Measurements from ENCODE around the gene NLRC5.
A peak's percentile ranks its signal among the peaks of the same experiment; 100 is the strongest.
"Not testable (repeated sequence)": the region's sequence is repeated elsewhere in the genome, so short reads cannot be mapped to it uniquely, and the experiment has no call there.

The NLRC5 gene

DNA sequence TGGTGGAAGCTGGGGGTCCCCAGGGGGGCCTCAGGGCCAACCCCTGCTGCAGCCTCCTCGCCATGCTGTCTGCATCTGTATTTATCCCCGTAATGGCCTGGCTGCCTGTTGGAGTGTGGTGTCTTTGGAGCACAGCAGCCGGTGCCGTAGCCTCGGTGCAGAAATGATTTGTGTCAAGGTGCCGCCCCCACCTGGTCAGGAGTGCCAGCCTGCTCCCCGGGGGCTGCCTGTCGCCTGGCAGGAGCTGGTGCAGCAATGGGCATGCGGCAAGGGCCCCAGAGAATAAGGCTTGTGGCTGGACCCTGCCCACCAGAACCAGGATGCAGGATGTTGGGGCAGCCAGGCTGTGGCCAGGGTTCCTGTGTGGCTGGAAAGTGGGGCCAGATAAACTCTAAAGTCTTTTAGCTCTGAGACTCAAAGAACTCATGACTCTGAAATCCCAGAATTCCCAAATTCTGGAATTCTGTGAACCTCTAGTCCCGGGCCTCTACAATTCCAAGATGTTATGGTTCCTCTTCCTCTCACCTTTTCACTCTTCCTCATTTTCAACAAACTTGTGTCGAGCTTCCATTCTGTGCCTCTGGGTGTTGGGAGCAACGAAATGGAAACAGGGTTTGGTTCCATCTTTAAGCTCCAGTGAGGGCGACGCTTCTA lies 109.0 kb downstream of the NLRC5 start:
- no peak for DNase-seq

DNA sequence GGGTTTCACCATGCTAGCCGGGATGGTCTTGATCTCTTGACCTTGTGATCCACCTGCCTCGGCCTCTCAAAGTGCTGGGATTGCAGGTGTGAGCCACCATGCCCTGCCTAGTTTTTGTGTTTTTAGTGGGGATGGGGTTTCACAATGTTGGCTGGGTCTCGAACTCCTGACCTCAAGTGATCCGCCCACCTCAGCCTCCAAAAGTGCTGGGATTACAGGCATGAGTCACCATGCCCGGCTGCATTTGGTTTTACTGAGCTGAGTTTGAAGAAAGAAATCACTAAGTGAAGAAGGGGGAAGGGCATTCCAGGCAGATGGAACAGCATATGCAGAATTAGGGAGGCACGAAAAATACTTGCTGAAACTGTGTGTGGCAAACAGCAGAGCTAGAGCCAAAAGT lies 110.6 kb downstream of the NLRC5 start:
- DNase-seq, result not testable (repeated sequence)

DNA sequence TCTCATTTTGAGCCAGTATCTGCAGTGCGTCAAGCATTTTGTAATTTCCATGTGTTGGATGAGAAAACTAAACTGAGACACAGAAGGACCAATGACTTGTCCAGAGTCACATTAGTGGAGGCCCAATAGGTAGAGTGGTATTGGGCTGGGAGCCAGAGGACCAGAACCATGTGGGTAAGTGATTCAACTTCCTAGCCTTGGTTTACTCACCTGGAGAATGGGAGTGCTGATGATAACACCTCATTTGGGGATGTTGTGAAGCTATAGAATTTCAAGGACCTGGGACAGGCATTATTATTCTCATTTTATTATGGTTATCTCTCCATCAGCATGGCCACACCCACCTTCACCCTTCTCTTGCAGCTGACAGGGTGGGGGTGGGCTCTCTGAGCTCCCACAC lies 111.1 kb downstream of the NLRC5 start:
- DNase-seq, result no peak

DNA sequence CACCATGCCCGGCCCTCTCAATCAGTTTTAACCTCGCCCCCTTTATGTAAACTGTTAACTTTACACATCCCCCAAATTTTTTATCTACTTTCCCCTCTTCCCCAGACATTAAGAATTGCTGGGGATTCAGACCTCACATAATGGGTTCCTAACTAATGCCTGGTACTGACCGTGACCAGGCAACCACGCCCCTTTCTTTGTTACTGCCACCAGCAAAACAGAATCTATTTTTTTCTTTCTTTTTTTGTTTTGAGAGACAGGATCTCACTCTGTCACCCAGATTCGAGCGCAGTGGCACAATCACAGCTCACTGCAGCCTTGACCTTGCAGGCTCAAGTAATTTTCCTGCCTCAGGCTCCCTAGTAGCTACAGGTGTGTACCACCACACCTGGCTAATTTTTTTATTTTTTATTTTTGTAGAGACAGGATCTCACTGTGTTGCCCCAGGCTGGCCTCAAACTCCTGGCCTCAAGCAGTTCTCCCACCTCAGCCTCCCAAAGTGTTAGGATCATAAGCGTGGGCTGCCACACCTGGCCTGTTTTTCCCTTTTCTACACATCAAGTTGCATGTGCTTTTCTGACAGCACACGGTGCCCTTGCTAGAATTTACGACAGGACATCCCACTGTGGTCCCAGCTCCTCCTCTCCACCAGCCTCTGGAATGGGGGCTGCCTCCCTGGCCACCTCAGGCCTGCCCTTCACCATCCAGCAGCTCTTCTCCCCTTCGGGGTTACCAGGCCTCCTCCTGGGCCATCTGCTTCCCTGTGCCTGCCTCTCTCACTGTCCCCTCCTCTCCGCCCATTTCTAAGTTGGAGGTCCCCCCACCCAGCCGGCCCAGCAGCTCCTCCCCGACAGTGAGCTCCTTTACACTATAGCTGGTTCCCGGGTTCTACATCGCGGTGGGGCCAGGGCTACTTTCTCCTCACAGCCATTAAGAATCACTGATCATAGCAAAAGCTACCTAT lies 113.8 kb downstream of the NLRC5 start:
- peak in 3 of 56 donors; percentile 16 to 30 (median 23) for DNase-seq

DNA sequence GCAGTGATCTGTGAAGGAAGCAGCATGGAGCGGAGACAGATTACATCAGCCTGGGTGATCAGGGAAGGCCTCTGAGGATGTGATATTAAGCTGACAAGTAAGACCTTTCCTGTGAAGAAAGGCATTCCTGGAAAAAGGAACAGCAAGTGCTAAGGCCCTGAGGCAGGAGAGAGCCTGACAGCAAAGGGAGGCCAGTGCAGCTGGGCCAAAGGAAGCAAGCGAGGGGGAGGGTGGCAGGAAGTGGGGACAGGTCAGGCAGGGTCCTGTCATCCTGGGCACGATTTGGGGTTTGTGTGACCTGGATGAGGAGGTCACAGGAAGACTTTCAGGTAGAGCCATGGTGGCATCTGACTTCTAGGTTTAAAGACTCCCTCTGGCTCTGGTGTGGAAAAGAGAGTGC lies 115.3 kb downstream of the NLRC5 start:
- no peak for DNase-seq

DNA sequence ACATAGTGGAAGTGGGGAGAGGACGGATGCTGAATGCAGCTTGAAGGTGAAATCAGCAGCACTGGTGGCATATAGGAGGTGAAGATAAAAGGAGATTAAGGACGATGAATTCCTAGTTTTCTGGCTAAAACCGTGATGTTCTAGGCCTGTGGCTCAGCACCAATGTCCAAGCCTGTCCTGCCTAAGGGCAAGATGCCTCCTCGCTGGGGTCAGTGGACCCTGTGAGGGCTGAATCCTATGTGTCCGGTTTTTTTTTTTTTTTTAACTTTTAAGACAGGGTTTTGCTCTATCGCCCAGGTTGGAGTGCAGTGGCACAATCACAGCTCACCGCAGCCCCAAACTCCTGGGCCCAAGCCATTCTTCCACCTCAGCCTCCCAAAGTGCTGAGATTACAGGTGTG lies 115.8 kb downstream of the NLRC5 start:
- no peak for DNase-seq

DNA sequence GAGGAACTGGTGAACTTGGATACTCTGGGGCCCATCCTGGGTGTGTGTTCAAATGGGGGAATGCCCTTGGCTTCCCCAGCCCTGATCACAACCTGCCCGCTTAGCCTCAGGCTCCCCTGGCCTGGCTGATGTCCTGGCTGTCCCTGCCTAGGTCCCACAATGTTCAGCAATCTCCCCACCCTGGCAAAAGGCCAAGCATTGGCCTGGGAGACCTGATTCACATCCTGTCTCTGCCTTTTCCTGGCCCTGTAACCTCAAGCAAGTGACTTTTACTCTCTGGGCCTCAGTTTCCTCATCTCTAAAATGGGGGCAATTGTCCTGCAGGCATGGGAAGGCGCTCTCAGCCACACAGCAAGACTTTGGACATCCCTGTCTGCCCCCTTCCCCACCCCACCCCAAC lies 117.4 kb downstream of the NLRC5 start:
- no peak for DNase-seq

DNA sequence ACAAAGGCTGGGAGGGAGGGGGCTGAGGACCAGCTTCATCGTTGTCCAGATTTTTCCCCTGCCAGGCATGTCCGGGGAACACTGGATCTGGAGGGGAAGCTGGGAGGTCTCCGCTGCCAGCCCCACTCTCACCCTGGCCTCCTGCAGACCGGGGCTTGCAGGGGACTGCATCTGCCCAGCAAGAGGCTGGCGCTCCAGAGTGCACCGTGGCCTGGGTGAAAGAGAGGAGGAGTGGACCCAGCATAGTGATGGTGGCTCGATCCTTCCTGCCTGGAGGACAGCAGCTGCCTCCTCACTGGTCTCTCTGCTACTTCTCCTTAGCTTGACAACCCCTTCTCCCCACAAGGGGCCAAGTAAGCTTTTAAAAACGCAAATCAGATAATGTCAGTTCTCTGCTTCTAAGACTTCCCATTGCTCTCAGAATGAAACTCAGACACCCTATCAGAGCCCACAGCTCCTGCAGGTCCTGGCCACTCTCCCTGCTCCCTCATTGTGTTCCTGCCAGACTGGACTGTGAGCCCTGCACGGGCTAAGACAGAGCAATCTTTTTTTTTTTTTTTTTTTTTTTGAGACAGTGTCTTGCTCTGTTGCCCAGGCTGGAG lies 118.1 kb downstream of the NLRC5 start:
- peak in 7 of 56 donors; percentile 16 to 52 (median 26) for DNase-seq

DNA sequence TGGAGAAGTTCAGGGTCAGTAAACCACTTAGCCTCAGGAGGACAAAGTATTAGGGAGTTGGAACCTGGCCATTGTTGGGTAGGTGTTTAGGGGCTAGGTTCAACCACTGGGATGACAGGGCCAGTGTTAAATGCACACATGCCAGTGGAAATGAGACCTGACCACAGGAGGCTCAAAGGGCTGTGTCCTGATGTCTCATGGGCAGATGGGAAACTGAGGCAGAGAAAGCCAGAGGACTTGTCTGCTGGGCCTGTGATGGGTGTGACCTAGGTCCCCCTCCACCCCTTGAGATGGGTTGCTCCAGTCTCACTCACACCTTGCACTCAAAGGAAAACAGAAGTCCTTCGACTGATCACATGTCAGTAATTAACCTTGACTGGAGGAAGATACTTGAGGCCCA lies 119.1 kb downstream of the NLRC5 start:
- DNase-seq, result no peak

DNA sequence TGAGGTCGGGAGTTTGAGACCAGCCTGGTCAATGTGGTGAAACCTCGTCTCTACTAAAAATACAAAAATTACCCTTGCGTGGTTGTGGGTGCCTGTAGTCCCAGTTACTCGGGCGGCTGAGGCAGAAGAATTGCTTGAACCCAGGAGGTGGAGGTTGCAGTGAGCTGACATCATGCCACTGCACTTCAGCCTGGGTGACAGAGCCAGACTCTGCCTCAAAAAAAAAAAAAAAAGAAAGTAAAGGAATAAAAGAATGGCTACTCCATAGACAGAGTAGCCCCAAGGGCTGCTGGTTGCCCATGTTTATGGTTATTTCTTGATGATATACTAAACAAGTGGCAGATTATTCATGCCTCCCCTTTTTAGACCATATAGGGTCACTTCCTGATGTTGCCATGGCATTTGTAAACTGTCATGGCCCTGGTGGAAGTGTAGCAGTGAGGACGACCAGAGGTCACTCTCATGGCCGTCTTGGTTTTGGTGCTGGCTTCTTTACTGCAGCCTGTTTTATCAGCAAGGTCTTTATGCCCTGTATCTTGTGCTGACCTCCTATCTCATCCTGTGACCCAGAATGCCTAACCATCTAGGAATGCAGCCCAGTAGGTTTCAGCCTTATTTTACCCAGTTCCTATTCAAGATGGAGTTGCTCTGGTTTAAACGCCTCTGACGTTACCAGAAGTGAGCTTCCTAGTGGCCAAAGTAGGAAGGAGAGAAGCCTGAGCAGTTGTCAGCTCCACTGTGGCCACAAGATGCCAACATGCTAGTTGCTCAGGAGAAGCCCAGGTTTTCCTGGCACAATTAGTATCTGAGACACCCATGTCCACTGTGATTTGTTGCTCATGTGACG lies 120.1 kb downstream of the NLRC5 start:
- not testable (repeated sequence) for DNase-seq

DNA sequence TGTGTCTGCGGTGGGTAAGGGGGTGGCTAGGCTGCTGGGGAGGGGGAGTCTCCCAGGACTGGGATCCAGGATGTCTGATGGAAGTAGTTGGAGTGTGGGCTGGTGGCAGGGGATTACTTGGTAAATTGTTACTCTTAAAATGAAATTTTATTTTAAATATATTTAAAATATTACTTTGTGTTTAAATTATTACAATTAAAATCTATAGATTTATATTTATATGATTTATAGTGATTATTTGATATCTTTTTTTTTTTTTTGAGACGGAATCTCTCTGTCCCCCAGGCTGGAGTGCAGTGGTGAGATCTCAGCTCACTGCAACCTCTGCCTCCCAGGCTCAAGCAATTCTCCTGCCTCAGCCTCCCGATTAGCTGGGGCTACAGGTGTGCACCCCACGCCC lies 121.6 kb downstream of the NLRC5 start:
- DNase-seq, result no peak

DNA sequence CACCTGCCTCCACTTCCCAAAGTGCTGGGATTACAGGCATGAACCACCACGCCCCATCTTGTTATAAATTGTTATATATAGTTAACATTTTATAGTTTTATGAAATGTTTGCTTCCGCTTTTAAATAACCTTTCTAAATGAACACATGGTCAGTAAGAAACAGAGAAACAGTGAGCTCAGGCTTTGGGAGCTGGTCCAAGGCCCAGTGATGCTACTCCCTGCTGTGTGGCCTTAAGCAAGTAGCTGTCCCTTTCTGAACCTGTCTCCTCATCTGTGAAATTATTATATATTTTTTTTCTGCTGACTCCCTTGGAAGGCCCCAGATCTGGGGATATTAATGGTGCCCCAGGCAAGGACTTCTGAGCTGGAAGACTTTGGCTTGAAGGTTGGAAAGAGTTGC lies 122.1 kb downstream of the NLRC5 start:
- no peak for DNase-seq

DNA sequence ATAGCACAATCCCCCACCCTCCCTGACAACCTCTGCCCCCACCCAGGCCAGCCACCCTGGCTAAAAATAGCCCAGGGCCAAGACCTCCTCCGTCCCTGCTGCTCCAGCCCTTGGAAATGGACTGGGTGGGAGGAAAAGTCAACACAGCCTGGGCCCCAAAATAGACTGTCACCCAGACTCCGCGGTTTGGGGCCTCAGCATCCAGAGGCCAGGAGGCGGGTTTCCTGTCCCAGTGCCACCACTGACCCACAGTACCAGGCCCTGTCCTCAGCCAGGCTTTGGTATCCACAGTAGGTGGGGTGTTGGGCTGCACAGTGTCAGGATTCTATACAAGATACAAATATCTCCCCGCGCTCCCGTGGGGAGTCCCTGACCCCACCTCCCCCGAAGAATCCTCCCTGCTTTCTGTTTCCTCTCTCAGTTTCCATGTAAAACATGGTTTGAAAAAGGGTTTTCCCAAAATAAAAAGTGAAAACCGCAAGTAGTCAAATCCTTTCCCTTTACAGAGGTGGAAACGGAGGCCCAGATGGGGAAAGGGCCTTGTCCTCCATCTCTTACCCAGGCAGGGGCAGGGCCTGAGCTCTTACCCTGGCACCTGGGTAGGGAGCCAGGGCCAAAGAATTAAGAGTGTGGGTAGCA lies 123.2 kb downstream of the NLRC5 start:
- no peak for DNase-seq

DNA sequence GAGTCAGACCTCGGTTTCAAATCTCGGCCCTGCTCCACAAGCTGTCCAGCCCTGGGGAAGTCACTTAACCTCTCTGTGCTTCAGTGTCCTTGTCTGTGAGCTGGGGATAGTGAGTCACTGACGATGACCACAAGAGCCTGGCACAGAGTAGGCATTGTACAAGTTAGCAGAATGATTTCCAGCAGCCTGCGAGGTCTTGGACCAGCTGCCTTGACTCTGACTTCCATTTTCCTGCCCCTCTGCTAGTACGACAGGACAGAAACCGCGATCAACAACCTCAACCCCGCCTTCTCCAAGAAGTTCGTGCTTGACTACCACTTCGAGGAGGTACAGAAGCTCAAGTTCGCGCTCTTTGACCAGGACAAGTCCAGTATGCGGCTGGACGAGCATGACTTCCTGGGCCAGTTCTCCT lies 123.7 kb downstream of the NLRC5 start:
- peak in 11 of 56 donors; percentile 19 to 81 (median 35) for DNase-seq

DNA sequence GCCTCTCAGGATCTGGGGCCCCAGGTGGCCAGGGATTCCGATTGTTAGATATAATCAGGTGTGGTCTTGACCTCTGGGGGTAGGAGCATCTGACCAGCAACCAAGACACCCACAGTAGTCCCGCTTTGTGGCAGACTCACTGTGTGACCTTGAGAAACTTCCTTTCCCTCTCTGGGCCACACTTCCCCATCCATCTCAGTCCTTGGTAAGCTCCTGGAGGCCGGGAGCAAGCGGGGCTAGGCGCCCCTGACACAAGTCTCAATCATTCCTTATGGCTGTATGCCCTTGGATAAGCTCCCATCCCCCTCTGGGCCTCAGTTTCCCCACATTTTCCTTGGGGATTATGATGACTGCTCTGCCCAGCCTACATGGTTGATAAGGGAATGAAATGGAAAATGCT lies 124.3 kb downstream of the NLRC5 start:
- no peak for DNase-seq

DNA sequence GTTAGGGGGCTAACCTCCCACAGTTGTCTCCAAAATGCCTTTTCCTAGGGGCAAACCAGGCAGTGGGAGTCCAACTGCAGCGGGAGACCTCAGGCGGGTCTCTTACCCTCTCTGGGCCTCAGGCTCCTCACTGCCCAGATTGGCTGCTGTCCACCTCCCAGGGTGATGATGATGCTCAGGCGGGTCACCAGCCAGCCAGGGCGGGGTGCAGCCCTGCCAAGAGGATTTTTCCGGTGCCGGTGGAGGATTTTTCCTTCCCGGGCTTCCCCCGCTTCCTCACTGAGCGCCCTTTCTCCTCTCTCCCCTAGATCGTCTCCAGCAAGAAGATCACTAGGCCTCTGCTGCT lies 125.8 kb downstream of the NLRC5 start:
- peak in 3 of 56 donors; percentile 72 to 84 (median 84) for DNase-seq

DNA sequence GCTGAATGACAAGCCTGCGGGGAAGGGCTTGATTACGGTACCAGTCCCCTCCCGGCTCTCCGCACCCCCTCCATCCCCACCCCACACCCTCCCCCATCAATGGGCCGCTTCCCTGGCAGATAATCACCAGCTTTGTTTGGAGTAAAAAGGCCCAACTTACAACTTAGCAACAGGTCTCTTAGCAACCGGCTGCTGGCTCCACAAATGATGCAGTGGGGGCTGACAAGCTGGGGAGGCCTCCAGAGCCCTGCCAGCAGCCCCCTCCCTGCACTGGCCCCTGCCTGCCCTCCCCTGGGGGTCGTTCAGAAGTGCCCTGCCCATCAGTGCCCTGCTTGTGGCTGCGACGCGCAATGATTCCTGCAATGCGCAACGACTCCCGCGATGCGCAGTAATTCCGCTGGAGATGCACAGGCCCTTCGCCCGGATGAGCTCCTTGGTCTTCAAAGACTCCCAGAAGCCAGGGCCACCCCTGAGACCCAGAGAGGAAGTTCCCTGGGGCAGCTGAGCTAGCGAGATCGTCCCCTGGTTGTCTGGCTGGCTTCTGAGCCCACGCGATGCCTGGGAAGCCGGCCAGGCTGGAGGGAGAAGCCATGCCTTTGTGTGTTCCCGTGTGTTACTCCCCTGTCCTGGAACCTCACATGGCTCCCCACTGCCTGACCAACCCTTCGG lies 126.3 kb downstream of the NLRC5 start:
- peak; percentile 31 to 96 (median 86) for DNase-seq

DNA sequence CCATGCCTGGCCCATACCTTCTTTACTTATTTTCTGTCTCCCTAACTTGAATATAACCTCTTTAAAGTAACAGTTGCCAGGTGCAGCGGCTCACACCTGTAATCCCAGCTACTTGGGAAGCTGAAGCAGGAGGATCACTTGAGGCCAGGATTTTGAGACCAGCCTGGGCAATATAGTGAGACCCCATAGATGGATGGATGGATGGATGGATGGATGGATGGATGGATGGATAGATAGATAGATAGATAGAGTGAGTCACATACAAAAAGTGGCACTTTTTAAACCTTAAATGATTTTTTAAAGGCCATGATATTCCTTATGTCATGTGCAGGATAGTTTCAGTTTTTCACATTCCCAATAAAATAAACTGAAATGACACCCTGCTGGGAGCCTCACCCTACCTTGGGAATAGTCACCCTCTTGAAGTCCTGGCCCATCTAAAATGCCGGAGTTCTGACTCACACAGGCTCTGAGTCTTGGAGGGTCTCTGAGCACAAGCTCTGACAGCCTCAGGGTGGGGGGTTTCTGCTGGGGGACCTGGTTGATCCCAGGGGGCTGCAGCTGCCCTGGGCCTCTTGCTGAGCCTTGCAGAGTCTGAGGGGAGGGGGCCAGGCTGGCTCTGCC lies 129.2 kb downstream of the NLRC5 start:
- no peak for DNase-seq

DNA sequence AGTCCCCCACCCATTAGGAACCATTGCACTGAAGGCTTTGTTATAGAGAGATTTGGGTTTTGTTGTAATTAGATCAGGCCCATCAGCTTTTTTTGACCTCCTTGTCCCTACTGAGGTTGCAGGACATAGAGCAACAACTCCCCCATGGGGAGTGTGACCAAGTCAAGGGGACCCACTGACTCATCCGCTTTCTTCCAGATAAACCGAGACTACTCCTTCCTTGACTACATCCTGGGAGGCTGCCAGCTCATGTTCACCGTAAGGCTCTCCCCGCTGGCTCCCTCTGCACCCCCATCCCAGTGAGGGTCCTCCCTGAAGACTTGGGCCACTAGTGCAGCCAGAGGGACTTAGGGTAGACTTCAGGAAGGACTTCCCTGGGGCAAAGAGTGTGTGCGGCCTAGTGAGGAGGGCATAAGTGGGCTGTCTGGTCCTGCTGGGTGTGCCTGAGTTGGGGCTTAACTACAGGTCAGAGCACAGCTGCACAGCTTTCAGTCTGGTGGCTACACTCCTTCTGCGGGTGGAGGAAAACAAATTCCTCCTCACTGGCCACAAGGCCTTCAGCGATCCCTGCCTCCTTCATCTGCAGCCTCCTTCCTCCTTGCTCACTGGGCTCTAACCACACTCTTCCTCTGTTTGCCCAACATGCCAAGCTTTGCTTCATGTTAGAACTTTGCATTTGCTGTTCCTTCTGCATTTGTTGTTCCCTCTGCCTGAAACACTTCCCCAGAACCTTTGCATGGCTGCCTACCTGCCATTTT lies 134.0 kb downstream of the NLRC5 start:
- no peak for DNase-seq

All from nucleus accumbens (tissue), 56 donors.